ENCODE data around the gene TPPP2. TPM values are rescaled to one million over a fixed set of nuclear protein-coding genes. Genes with fewer than 3 reads are reported as not detected.

Gene TPPP2
- total and polyA plus RNA-seq, 2 of the 4 experiments (the other 2 are of a cell fraction) = not detected

DNA sequence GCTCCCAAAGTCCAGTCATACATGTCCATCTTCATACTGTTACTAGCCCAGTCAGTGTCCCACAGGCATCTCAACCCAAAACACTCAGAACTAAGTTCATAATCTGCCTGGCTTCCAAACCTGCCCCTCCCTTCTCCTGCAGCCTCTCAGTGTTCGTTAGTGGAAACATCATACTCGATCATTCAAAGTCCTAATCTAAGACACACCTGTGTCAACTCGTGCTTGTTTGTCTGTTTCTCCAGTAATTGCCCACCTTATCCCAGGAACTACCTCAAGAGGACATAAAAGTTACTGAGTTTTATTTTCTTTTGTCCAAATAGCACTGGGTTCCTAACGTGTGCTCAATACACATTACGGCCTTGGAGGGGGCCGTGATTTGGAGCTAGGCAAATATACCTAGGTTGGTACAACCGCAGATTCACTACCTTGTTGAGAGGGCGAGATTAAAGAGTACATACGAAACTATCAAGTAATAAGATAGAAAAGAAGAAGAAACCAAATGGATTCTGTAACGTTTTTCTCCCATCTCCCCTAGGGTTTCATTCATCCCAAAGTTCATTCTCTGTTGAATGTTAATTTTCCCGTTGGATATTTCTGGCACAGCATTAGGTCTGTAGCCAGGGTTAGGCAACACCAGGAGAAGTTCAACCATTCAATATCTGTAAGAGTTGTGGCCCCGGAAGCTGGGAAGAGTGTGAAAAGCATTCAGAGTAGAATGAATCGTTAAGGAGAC, 30.8 kb downstream of the TPPP2 start:
- H4K20me1 ChIP-seq (ENCODE audit: insufficient read depth, low read length) = no peaks in the 10 kb centered on the region
- no peak for TF ChIP-seq MAFK (IDR thresholded peaks at IDR 0.05; ENCODE audit: low read depth, low read length)
- no peak for TF ChIP-seq RCOR1 (IDR thresholded peaks at IDR 0.05; ENCODE audit: insufficient replicate concordance, low read length)
- TF ChIP-seq CHD1 (IDR thresholded peaks at IDR 0.05; ENCODE audit: low read depth, low read length) = no peak
- no peak for TF ChIP-seq POLR2A (IDR thresholded peaks at IDR 0.05; ENCODE audit: low read depth, low read length)
- TF ChIP-seq NFE2L2 (IDR thresholded peaks at IDR 0.05; ENCODE audit: low read depth, low read length) = no peak
- TF ChIP-seq CEBPB (IDR thresholded peaks at IDR 0.05; ENCODE audit: low read depth, low read length) = no peak
- TF ChIP-seq BHLHE40 (IDR thresholded peaks at IDR 0.05; ENCODE audit: low read depth, low read length) = no peak
- H3K23ac ChIP-seq (ENCODE audit: low read depth, low read length) = no peak overlapping the region
- H4K91ac ChIP-seq (ENCODE audit: insufficient read depth, low read depth, low read length) = no peak overlapping the region
- no peaks in the 10 kb centered on the region for H3K36me3 ChIP-seq (ENCODE audit: control insufficient read depth, insufficient read depth, low read length)
- DNase-seq (no peak), ATAC-seq (ENCODE audit: low read depth) (no peak)
- no peak overlapping the region for H2BK5ac ChIP-seq (ENCODE audit: low read depth, low read length, poor library complexity, severe bottlenecking)
- H2BK20ac ChIP-seq (ENCODE audit: low read depth, low read length) = no peak overlapping the region
- intact Hi-C loops (cut with micrococcal nuclease) = no loop called here
- no peaks in the 10 kb centered on the region for H3K79me1 ChIP-seq (ENCODE audit: low read depth in 1 of 2, low read length in 2 of 2)
- no peak overlapping the region for H3K9ac ChIP-seq (ENCODE audit: low read depth, low read length)
- H3K4me2 ChIP-seq (ENCODE audit: low read depth, low read length) = no peak overlapping the region
- no peak overlapping the region for H2AFZ ChIP-seq (replicated peaks; ENCODE audit: low read length, poor library complexity)
- CTCF ChIA-PET = no interaction called here
- no peak overlapping the region for H4K5ac ChIP-seq (ENCODE audit: low read depth, low read length)
- H3K9me1 ChIP-seq (ENCODE audit: insufficient read depth, low read length) = peaks cover 5% of the 10 kb centered on the region; the same call in 1 of the 2 replicates
- POLR2A ChIA-PET (ENCODE audit: unreplicated experiment) = no interaction called here
- H3K4me3 ChIP-seq (ENCODE audit: insufficient read depth, low read depth, low read length) = no peak overlapping the region
- H3K9me3 ChIP-seq (ENCODE audit: control insufficient read depth, insufficient read depth, low read length) = no peaks in the 10 kb centered on the region
- H3K4me1 ChIP-seq (ENCODE audit: control insufficient read depth, insufficient read depth, low read length) = no peaks in the 10 kb centered on the region
- 85% methylated on average over 3 of the region's 13 CpGs; no CpG with 5 or more reads in 1 of the 2 experiments for WGBS, 2 experiments (ENCODE audit: extremely low coverage in 2 of 2, insufficient read length in 1 of 2)
- H2AK9ac ChIP-seq (replicated peaks; ENCODE audit: low read depth, low read length, poor library complexity) = no peak overlapping the region
- no peaks in the 10 kb centered on the region for H3K27me3 ChIP-seq (ENCODE audit: control insufficient read depth, insufficient read depth, low read length)
- dilution Hi-C loops (cut with HindIII; ENCODE audit: low sequenced_read_pairs, unreplicated experiment) = no loop called here
- no TSS peak for BruUV-seq (replicated peaks)
- no peak overlapping the region for H2AK5ac ChIP-seq (ENCODE audit: low read depth, low read length)
- H3K56ac ChIP-seq (ENCODE audit: extremely low read depth, insufficient read depth, low read length) = no peak overlapping the region
- H4K8ac ChIP-seq (ENCODE audit: low read depth in 2 of 2, low read length in 2 of 2) = no peak overlapping the region
- H3K4ac ChIP-seq (ENCODE audit: low read depth, low read length) = no peak overlapping the region
- no peak overlapping the region for H2BK15ac ChIP-seq (ENCODE audit: low read depth, low read length)
- H3K18ac ChIP-seq (ENCODE audit: low read depth, low read length) = no peak overlapping the region
- H2BK120ac ChIP-seq (ENCODE audit: low read depth, low read length) = no peak overlapping the region
- in situ Hi-C loops (cut with MboI; ENCODE audit: low sequenced_read_pairs) = no loop called here
- no peak overlapping the region for H3K27ac ChIP-seq (ENCODE audit: insufficient read depth, low read length)
- no peak overlapping the region for H3K14ac ChIP-seq (replicated peaks; ENCODE audit: low read depth, low read length)

All from IMR-90 (cell line).